ENCODE measurements around the gene STARD9. TPM values are rescaled to one million over a fixed set of nuclear protein-coding genes. Genes with fewer than 3 reads are reported as not detected.

STARD9 gene
- total and polyA plus RNA-seq, 2 of the 13 experiments (the other 11 are each of a cell fraction or from before 2014, with no cell fraction given) = 5.3 to 7.5 TPM

- ATAC-seq = no peak
- ChIA-PET POLR2A (no interaction called here), CTCF (ENCODE audit: low intra/inter-chr PET ratio, low total read pairs) (no interaction called here)
- Histone ChIP-seq H3K4me1 (ENCODE audit: insufficient read depth, low read length) (peaks cover 33% of the 10 kb centered on the region), H3K27me3 (ENCODE audit: control insufficient read depth in 1 of 2, insufficient read depth in 2 of 2, low read length in 2 of 2) (no peaks in the 10 kb centered on the region), H3K79me2 (ENCODE audit: insufficient read depth, low read length) (no peaks in the 10 kb centered on the region), H3K36me3 (replicated peaks in 1 of 2; ENCODE audit: control insufficient read depth in 1 of 2, insufficient read depth in 2 of 2, low read length in 2 of 2) (0 out of 5 replicates have a peak, but pooled peaks cover 0 to 1% of the 10 kb centered on the region in 2 experiments), H3K9ac (ENCODE audit: insufficient read depth, low read depth, low read length) (no peak overlapping the region), H4K20me1 (ENCODE audit: insufficient read depth, low read length) (no peaks in the 10 kb centered on the region), H3K9me3 (ENCODE audit: low read length) (no peaks in the 10 kb centered on the region), H3K27ac (ENCODE audit: extremely low read length, insufficient read depth, low read length) (no peak overlapping the region), H3K4me3 (replicated peaks in 1 of 3; ENCODE audit: insufficient read depth in 1 of 3, low read depth in 2 of 3, low read length in 3 of 3) (no peak overlapping the region), H3K4me2 (ENCODE audit: low read depth, low read length) (no peak overlapping the region), H2AFZ (ENCODE audit: low read length) (no peak overlapping the region)
- intact Hi-C loops (cut with micrococcal nuclease; ENCODE audit: unreplicated experiment) = no loop called here
- FAIRE-seq = peak; percentile 36
- TF ChIP-seq TEAD3 (CRISPR knock-in tag; optimal IDR thresholded peaks at IDR 0.05; ENCODE audit: borderline replicate concordance) = no peak
- in situ Hi-C loops (cut with HindIII; ENCODE audit: extremely low pct_ligation_motif_present, low pct_unique_long_range_greater_than_20kb) = loop anchor here (25.0 kb wide), 1 partner anchor 501 kb away; the partner anchor contains the start of gene EPB42
- BruUV-seq (replicated peaks) = no TSS peak
- 98% methylated on average over 3 of the region's 3 CpGs for WGBS (ENCODE audit: low lambda C conversion rate)
- DNase-seq (ENCODE audit: low spot score) = no peak
These were observed 136.3 kb downstream of the STARD9 start for GRCh38 chr15:42711746-42712145.

DNA sequence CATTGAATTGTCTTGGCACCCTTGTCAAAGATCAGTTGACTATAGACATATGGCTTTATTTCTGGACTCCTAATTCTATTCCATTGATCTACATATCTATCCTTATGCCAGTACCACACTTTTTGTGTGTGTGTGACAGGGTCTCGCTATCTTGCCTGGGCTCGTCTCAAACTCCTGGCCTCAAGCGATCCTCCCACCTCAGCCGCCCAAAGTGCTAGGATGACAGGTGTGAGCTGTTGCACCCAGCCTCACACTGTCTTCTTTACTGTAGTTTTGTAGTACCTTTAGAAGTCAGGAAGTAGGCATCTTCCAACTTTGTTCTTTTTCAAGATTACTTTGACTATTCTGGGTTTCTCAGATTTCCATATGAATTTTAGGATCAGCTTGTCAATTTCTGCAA is 137.2 kb downstream of the STARD9 start:
- FAIRE-seq = no peak
- H3K36me3 ChIP-seq (replicated peaks in 1 of 2; ENCODE audit: control insufficient read depth in 1 of 2, insufficient read depth in 2 of 2, low read length in 2 of 2) = 0 out of 5 replicates have a peak, but pooled peaks cover 0 to 1% of the 10 kb centered on the region in 2 experiments
- no peaks in the 10 kb centered on the region for H4K20me1 ChIP-seq (ENCODE audit: insufficient read depth, low read length)
- H3K9ac ChIP-seq (ENCODE audit: insufficient read depth, low read depth, low read length) = no peak overlapping the region
- H3K79me2 ChIP-seq (ENCODE audit: insufficient read depth, low read length) = no peaks in the 10 kb centered on the region
- no peak for ATAC-seq
- H3K9me3 ChIP-seq (ENCODE audit: low read length) = no peaks in the 10 kb centered on the region
- intact Hi-C loops (cut with micrococcal nuclease; ENCODE audit: unreplicated experiment) (no loop called here), in situ Hi-C loops (cut with HindIII; ENCODE audit: extremely low pct_ligation_motif_present, low pct_unique_long_range_greater_than_20kb) (loop anchor here (25.0 kb wide), 1 partner anchor 500 kb away; the partner anchor contains the start of gene EPB42)
- no peak for DNase-seq (ENCODE audit: low spot score)
- TF ChIP-seq GZF1 (CRISPR knock-in tag; IDR thresholded peaks at IDR 0.05) (no peak), MLLT10 (CRISPR knock-in tag; IDR thresholded peaks at IDR 0.05) (no peak), SIN3A (IDR thresholded peaks at IDR 0.05; ENCODE audit: borderline replicate concordance, low read depth, low read length) (no peak), KDM6A (CRISPR knock-in tag; IDR thresholded peaks at IDR 0.05; ENCODE audit: low read depth) (no peak), ZFP91 (CRISPR knock-in tag; IDR thresholded peaks at IDR 0.05; ENCODE audit: borderline replicate concordance) (no peak), HOXA9 (CRISPR knock-in tag; IDR thresholded peaks at IDR 0.05; ENCODE audit: borderline replicate concordance) (no peak), MLX (CRISPR knock-in tag; IDR thresholded peaks at IDR 0.05) (no peak), ARNTL (CRISPR knock-in tag; IDR thresholded peaks at IDR 0.05) (no peak), ZSCAN5A (CRISPR knock-in tag; IDR thresholded peaks at IDR 0.05; ENCODE audit: borderline replicate concordance) (no peak), ZNF235 (CRISPR knock-in tag; IDR thresholded peaks at IDR 0.05; ENCODE audit: borderline replicate concordance) (no peak)
- H3K4me2 ChIP-seq (ENCODE audit: low read depth, low read length) = no peak overlapping the region
- no peak overlapping the region for H2AFZ ChIP-seq (ENCODE audit: low read length)
- no peak overlapping the region for H3K27ac ChIP-seq (ENCODE audit: extremely low read length, insufficient read depth, low read length)
- no peak overlapping the region for H3K4me3 ChIP-seq (replicated peaks in 1 of 3; ENCODE audit: insufficient read depth in 1 of 3, low read depth in 2 of 3, low read length in 3 of 3)
- no TSS peak for BruUV-seq (replicated peaks)
- POLR2A ChIA-PET = no interaction called here
- WGBS (ENCODE audit: low lambda C conversion rate) = 100% methylated on average over 4 of the region's 4 CpGs
- CTCF ChIA-PET (ENCODE audit: low intra/inter-chr PET ratio, low total read pairs) = no interaction called here
- H3K27me3 ChIP-seq (ENCODE audit: control insufficient read depth in 1 of 2, insufficient read depth in 2 of 2, low read length in 2 of 2) = no peaks in the 10 kb centered on the region
- H3K4me1 ChIP-seq (ENCODE audit: insufficient read depth, low read length) = peaks cover 27% of the 10 kb centered on the region
